Fibroblast of the aortic adventitia (primary cell): ENCODE results near the gene KRT81. TPM values are rescaled to one million over a fixed set of nuclear protein-coding genes. Genes with fewer than 3 reads are reported as not detected.
"Not testable (repeated sequence)": the region's sequence is repeated elsewhere in the genome, so short reads cannot be mapped to it uniquely, and the experiment has no call there.

Experiments used
- DNase-seq: peaks from one replicate; pipeline ENCODE4 v3.0.0-alpha.2; 2010; ENCODE audit warnings: low read depth
- H3K4me3 ChIP-seq: 2 replicates; pipeline ENCODE4 v1.5.1; 2011; ENCODE audit warnings: low read depth, mild to moderate bottlenecking, control low read depth, low read length, moderate library complexity
- CTCF ChIP-seq: IDR thresholded peaks from 2 replicates; pipeline ENCODE4 v1.5.1; 2011; ENCODE audit warnings: mild to moderate bottlenecking, low read length, control low read depth, inconsistent platforms; ENCODE audit not compliant: insufficient read depth
- total RNA-seq: library from RNA; depleted of rRNA; stranded (reverse); fragments of >200 nt; gene quantifications from 2 replicates; pipeline ENCODE4 v1.2.3, GENCODE V29; 2012; ENCODE audit warnings: low replicate concordance

Gene KRT81
- total RNA-seq, 1 donor, result not detected

GRCh38 chr12:52298677-52299190 lies 7.4 kb upstream of the KRT81 start:
- no peak for DNase-seq
- no peak for TF ChIP-seq CTCF
- H3K4me3 ChIP-seq, result no peak overlapping the region

- DNase-seq, result no peak
- TF ChIP-seq CTCF, result no peak
These were observed 5.4 kb upstream of the KRT81 start for GRCh38 chr12:52296572-52297215.

GRCh38 chr12:52295663-52296062 lies 4.3 kb upstream of the KRT81 start:
- no peak for DNase-seq
- TF ChIP-seq CTCF, result no peak
- no peak overlapping the region for H3K4me3 ChIP-seq

More at GRCh38 chr12:52296572-52297215, 5.4 kb upstream of the KRT81 start:
- no peak overlapping the region for H3K4me3 ChIP-seq

GRCh38 chr12:52294803-52295202 lies 3.5 kb upstream of the KRT81 start:
- DNase-seq, result no peak
- no peak overlapping the region for H3K4me3 ChIP-seq
- no peak for TF ChIP-seq CTCF

- no peak for TF ChIP-seq CTCF
- H3K4me3 ChIP-seq, result no peak overlapping the region
- DNase-seq, result no peak
These were observed 2.6 kb upstream of the KRT81 start for GRCh38 chr12:52293926-52294325.

- not testable (repeated sequence) for H3K4me3 ChIP-seq, DNase-seq
These were observed 725 bp downstream of the KRT81 start for GRCh38 chr12:52290483-52291134.

- H3K4me3 ChIP-seq, DNase-seq: not testable (repeated sequence)
These were observed 3.2 kb downstream of the KRT81 start for GRCh38 chr12:52287816-52288805.

- DNase-seq, H3K4me3 ChIP-seq: not testable (repeated sequence)
These were observed 4.2 kb downstream of the KRT81 start for GRCh38 chr12:52286857-52287785.
